ENCODE data around the gene ACVR2A. TPM values are rescaled to one million over a fixed set of nuclear protein-coding genes. Genes with fewer than 3 reads are reported as not detected.

The ACVR2A gene
- polyA plus RNA-seq (2013, experiment 1 of 2; ENCODE audit: insufficient read length): 5.6 TPM
- polyA plus RNA-seq (2013, experiment 2 of 2; ENCODE audit: insufficient read length): 6.4 TPM

DNA sequence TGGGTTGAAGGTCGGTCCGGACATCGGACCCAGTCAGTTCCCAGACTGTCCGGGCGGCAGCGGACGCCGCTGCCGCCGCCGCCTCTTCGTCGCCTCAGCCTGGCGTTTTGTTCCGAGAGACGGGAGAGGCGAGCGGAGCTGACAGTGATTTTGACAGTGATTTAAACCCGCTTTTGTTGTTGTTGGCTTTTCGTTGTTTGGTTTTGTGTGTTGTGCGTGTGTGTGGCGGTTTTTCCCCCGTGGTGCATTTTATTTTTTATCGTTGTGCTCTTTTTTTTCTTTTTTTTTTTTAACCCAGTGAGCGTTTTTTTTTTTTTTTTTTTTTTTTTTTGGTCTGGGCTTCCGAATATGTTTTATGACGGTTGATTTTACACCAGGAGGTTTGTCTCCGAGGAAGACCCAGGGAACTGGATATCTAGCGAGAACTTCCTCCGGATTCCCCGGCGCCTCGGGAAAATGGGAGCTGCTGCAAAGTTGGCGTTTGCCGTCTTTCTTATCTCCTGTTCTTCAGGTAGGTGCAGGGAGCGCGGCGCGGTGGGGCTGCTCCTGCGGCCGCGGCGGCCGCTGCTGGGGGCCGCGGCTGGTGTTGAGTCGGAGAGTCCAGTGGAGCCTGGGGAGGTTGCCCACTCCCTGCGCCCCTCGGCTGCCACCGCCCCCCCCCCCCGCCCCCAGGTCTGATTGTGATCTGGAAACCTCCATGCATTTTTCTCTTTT lies at the start of gene ACVR2A:
Gene ACVR2A, plus strand, starts transcription at position 333 of the 714 bp plus-strand sequence. Its CDS starts 124 bp downstream, at position 457.
- DNase-seq: peak; percentile 30

DNA sequence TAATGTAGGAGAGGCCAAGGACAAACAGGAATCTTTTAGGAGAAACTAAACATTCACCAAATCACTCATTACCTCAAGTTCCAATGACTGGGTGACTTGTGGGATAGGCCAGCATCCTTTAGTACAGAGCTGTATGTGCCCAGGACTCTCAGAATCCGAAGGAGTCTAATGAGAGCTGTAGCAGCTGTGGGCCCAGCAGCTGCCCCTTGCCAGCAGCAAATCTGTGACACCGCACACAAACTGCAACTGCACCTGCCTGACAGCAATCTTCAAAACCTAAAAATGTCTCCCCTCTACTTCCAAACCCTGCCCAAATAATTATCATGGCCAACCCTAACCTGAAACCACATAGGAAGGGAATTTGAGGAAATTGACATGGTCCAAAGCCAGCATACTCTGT lies 44.5 kb upstream of the ACVR2A start:
- DNase-seq: no peak

DNA sequence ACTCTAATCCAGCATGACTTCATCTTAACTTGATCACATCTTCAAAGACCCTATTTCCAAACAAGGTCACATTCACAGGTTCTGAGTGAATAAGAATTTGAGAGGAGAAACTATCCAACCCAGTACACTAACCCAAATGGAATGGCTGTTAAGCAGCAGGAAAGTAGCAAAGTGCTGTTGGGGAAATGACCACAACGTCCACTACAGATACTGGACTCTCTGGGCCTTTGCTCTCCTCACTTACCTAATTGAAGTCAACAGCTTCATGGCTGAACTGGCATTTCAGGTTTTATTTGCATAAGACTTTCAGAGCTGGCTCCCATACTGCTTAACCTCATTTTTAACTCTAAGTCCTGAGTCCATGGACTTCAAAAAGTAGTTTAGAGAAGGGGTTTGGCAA lies 38.0 kb upstream of the ACVR2A start:
- DNase-seq: no peak

DNA sequence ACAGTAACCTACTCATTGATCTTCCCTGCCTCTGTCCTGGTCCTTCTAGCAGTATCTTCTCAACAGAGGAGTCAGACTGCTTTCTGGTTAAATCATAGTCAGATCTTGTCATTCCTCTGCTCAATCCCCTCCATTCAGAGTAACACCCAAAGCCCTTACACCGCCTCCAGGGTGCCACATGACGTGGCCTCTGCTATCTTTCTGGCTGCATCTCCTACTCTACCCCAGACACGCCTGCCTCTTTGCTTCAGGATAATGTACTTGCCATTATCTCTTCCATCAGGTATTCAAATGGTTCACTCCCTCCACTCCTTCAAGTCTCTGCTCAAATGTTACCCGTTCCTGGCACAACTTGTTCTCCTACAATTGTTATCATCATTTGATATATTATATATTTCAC lies 36.3 kb upstream of the ACVR2A start:
- no peak for DNase-seq

DNA sequence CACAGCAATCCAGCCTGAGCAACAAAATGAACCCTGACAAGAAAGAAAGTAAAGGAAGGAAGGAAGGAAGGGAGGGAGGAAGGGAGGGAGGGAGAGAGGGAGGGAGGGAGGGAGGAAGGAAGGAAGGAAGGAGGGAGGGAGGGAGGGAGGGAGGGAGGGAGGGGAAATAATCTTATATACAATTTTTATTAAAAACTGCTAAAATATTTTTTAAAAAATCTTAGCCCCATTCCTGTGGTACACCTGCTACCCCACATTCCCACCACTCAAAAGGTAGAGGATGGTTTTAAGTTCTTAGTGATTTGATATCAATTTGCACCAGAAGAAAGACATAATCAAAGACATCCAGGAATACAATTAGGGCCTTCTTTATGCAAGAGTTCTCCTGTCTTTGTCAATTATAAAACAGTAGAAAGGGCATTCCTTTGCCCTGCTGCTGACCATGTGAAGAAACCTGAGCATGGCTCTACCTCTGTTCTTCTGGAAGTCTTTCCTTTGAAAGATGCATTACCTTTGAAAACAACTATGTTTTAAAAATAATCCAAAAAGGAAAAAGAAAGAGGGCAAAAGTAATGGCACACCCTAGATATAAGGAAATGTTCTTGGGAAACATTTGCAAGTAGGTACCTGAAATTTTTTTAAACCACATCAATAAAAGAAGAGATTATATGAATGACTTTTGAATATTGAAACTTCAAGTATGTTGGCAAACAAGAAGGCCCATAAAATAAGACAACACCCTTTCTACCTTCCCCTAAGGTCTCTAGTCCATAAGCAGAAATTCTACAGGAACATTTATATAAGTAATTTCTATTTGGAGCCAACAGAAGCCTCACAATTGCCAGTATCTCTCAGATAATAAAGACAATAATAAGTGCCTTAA lies 33.7 kb upstream of the ACVR2A start:
- DNase-seq: no peak

DNA sequence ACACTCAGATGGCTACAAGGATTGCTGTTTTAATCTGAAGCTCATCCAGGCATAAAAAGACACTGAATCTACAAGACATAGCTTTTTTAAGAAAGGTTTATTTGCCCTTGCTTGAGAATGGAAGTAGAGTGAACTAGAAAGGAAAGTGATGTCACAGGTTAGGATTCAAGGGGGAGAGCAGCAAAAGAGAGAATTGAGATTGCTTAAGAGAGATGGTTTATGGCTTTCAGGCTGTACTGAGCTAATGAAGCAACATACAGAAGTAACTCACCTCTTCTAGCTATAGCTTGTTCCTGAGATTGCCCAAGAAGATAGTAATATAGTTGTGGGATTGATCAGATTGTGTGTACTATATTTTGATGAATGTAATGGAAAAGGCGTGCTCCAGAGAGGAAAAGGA lies 26.1 kb upstream of the ACVR2A start:
- DNase-seq: no peak

DNA sequence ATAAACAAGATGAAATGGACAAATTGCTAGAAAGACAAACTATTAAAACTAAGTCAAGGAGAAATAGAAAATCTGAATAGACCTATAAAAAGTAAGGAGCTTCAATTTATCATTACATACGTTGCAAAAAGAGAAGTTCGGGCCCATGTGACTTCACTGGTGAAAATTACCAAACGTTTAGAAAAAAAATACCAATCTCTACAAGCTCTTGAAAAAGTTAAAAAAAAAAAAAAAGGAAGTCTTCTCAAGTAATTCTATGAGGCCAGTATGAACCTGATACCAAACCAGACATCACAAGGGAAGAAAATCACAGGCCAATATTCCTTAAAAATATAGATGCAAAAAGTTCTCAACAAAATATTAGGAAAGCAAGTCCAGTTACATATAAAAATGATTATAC lies 20.2 kb upstream of the ACVR2A start:
- DNase-seq: no peak

DNA sequence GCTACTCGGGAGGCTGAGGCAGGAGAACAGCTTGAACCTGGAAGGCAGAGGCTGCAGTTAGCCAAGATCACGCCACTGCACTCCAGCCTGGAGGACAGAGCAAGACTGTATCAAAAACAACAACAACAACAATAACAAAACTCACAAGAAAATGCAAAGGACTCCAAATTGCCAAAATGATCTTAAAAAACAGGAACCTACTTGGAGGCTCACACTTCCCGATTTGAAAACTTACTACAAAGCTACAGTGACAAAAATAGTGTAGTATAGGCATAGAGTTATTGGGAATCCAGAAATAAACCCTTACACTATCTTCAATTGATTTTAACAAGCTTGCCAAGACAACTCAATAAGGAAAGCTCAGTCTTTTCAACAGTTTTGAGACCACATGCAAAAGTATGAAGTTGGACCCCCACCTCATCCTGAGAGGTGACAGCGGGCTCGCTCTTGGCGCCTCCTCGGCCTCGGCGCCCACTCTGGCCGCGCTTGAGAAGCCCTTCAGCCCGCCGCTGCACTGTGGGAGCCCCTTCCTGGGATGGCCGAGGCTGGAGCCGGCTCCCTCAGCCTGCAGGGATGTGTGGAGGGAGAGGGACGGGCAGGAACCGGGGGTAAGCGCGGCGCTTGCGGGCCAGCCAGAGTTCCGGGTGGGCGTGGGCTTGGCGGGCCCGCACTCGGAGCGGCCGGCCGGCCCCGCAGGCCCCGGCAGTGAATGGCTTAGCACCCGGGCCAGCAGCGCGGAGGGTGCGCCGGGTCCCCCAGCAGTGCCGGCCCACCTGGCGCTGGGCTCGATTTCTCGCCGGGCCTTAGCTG lies 18.3 kb upstream of the ACVR2A start:
- DNase-seq: no peak

DNA sequence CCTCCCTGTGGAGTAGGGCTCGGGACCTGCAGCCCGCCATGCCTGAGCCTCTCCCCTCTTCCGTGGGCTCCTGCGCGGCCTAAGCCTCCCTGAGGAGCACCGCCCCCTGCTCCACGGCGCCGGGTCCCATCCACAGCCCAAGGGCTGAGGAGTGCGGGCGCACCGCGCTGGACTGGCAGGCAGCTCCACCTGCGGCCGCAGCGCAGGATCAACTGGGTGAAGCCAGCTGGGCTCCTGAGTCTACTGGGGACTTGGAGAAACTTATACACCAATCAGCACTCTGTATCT lies 17.8 kb upstream of the ACVR2A start:
- no peak for DNase-seq

DNA sequence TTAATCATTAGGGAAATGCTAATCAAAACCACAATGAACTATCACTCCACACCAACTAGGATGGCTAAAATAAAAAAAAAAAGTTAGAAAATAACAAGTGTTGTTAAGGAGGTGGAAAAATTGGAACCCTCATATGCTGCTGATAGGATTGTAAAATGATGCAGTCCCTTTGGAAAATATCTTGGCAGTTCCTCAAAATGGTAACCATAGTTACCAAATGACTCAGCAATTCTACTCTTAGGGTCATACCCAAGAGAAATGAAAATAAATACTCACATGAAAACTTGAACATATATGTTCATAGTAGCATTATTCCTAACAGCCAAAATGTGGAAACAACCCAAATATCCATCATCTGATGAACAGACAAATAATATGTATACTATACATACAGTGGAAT lies 15.7 kb upstream of the ACVR2A start:
- peak; percentile 87 for DNase-seq

DNA sequence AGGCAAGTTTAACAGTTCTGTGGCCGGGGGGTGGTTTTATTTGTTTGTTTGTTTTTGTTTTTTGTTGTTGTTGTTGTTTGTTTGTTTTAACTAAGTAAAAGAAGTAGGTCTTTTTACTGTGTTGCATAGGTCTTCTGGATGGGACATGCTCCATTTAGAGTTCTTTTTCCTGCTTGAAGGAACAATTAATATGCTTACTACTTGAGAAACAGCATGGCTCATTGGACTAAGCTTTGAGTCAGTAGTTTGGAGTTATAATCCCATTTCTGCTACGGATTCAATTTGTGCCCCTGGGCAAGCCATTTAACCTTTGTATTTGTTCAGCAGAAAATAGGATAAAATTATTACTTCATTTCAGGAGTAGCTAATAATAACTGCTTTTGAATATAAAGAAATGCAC lies 8.7 kb upstream of the ACVR2A start:
- no peak for DNase-seq

DNA sequence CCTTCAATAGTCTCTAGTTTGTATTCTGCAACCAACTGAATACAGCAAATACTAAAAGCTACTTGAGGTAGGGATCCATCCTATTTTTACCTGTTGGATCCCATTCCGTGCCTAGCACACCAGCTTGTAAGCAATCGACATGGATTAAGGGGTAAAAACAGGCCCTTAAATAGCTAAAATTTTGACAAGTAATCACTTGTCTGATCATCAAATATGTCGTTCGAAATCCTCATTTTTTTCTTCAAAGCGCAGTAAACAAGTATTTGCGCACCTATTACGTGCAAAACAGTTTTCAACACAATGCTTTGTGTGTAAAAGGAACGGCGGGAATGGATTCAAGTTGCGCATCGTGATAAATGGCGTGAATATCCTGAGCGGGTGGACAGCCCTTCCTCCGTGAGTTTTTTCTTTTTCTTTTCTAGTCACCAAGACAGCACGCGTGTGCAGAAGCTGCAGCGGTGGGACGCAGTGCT lies 1.4 kb upstream of the ACVR2A start:
- no peak for DNase-seq

DNA sequence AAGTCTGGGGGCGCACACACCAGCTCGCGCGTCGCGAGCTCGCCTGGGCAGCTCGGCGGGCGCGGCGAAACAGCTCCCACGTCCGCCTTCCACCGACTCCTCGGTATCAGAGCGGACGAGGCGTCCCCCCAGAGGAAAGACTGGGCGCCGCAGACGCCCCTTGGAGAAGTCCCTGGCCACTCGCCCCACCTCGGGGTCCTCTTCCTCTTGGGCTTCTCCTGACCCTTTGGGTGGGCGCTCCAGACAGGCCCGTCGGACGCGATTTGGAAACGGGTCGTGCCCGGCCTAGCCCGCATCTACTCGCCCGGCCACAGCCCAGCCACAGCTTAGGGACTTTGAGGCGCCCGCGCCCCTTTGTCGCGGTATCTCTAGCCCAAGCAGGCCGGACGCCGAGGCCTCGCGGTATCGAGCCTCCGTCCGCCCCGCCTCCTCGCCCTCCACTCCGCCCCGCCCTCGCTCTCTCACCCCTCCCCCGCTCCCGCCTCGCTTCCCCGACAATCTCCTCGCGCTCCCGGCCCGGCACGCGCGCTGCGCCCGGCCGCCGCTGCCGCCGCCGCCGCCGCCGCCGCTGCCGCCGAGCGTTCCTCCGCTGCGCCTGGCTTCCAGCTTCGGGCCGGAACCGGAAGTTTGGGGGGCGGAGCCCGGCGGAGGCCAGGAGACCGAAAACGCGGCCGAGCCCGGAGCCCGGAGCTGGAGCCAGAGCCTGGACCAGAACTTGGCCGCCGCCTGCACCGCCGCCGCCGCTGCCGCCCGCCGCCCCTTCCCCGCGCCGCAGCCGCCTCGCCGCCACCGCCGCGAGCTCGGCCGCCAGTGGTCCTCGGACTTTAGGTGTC lies 749 bp upstream of the ACVR2A start:
- DNase-seq: peak; percentile 93

DNA sequence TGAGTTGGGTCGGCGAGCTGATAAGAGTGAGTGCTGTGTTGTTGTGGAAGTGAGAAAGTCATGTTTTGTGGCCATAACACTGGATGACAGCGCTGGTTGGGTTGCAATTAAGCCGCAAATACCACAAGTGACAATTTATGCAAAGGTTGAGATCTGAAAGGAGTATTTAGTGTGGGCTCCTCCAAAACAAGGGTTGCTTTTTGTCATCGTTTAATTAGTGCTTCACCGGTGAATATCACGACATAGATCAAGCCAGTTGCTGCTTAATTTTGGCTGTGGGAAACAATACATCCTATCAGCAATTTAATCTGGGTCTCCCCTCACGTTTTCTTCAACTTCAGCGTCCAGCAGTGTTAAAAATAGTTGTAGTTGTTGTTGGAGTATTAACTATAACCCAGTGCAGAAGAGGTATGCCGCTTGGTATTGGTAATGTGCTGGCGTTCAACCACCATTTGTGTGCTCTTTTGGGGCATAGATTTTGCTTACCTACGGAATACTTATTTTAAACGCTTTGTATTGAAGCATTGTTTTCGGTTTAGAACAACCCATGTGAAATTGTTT lies 662 bp downstream of the ACVR2A start:
- DNase-seq: peak; percentile 7

DNA sequence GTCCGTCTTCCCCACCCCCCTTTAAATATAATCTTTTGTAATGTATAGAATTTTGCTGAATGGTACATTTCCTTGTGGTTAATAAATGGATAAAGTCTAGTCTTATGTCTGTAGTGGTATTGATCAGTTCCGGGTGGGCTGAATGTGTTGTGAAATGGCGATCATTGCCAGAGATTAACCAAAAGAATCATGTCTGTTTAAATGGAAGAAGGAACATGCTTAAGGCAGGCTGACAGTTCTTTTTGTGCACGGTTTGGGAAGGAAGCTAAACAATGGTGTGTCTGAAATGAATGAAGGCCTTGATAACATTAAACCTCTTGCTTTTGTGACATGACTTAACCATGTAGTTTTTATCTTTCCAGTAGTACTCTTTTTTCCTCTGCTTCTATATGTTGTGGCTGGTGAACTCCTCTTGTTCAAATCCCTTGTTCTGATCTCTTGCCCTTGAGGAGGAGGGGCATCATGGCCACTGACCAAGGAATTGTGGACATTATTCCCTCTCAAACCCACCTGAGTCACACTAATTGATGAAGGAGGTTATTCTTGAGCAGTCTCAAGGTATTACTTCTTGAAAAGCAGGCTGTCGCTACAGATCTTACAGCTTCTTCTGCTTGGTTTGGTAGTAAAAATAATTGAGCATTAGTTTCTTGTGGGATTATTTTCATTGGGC lies 1.7 kb downstream of the ACVR2A start:
- no peak for DNase-seq

DNA sequence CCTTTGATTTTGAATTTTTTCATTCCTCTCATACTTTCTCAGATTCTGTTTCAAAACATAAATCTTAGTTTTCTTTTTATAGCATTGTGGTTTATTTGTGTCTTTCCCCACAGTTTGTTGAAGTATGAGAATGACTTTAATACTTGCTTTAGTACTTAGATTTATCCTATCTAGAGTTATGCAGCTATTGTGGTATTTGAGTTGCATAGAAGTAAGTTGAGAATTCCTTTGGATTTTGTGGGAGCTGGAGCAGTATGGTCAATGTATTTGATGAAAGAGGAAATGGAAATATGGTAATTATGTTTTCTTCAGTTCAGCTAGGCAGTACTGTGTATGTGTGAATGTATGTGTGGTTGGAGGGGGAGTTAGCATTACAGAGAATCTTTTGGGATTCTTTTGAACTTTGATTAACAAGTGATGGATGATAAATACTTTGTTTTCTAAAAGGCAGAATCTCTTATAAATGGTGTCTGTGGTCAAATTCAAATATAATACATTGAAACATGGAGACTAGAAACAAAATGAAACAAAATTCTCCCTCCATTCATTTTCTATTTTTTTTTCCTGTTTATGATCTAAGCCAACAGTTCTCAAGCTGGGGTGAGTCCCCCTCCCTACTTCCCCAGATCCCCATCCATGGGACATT lies 3.0 kb downstream of the ACVR2A start:
- peak; percentile 40 for DNase-seq

DNA sequence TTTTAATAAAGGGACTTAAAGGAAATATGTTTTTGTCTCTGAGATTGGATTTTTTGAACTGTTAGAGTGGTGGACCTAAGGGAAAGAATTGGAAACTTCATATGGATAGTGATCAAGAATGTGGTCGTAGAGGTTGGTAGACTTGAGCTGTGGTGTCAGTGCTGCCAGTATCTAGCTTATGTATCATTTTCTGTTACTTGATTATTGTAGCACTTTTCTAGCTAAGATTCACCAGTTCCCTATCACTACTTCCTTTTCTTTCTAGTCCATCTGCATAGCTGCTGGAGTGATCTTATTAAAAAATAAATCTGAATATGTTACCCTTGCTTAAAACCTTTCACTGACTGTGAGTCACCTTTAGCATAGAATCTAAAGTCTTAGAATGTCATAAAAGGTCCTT lies 6.0 kb downstream of the ACVR2A start:
- DNase-seq: no peak

DNA sequence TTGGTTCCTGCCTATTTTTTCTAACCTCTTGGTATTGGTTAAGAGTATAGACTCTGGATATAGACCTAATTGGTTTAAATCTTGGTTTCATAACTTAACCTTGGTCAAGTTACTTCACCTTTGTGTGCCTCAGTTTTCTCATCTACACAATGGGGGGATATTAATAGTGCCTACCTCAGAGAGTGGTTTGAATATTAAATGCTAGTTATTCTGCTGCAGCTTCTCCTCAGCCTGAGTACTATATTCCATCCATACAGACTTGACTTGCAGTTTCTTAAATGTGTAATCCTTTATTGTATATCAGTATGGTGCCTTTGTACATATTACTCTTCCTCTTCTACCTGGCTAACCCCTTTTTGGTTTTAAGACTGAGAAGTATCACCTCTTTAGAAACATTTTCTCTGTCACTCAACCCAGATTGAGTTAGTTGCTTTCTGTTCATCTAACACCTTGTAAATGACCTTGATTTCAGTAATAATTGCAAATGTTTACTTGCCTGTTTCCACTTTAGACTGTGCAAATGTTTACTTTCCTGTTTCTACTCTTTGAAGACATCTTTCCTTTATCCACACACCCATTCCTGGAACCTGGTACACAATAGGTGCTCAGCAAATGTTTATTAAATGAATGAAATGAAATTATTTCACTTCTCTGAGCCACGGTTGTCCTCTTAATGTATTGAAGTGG lies 6.6 kb downstream of the ACVR2A start:
- no peak for DNase-seq

DNA sequence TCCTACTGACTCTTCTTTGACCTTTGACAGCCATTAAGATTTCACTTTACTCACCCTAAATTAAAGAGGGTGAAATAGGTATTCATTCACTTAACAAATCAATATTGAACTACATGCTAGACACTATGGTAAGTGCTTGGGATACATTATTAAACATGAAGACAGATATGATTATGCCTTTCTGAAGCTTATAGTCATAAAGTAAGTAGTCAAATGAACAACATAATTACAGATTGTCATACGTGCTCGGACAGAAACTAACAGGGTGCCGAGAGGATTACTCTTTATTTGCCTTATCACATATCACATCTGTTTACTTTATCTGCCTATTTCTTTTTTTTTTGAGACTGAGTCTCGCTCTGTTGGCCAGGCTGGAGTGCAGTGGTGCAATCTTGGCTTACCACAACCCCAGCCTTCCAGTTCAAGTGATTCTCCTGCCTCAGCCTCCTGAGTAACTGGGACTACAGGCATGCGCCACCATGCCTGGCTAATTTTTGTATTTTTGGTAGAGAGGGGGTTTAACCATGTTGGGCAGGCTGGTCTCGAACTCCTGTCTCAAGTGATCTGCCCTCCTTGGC lies 9.8 kb downstream of the ACVR2A start:
- DNase-seq: no peak

DNA sequence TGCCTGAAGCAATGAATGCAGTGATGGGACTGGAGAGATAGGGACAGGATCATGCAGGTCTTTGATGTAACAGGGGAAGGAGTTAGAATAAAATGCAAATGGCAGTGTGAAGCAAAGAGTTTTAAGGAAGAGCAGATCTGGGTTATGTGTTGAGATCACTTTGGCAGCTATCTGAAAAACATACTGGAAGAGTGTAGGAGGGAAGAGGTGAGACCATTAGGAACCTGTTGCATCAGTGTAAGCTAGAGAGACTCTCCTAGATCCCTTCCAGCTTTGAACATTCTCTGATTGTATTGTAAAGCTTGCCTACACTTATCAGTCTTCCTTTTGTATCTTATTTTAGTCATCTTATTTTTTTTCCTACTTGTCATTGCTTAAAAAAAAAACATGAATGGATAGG lies 10.5 kb downstream of the ACVR2A start:
- DNase-seq: no peak

Measured in fibroblast of skin of scalp (primary cell).